ENCODE measurements around the gene EVC.

GRCh38 chr4:5815641-5816040, 104.6 kb downstream of the EVC start:
- no peak for TF ChIP-seq POLR2A (IDR thresholded peaks at IDR 0.05)
- TF ChIP-seq, protein P1, sequence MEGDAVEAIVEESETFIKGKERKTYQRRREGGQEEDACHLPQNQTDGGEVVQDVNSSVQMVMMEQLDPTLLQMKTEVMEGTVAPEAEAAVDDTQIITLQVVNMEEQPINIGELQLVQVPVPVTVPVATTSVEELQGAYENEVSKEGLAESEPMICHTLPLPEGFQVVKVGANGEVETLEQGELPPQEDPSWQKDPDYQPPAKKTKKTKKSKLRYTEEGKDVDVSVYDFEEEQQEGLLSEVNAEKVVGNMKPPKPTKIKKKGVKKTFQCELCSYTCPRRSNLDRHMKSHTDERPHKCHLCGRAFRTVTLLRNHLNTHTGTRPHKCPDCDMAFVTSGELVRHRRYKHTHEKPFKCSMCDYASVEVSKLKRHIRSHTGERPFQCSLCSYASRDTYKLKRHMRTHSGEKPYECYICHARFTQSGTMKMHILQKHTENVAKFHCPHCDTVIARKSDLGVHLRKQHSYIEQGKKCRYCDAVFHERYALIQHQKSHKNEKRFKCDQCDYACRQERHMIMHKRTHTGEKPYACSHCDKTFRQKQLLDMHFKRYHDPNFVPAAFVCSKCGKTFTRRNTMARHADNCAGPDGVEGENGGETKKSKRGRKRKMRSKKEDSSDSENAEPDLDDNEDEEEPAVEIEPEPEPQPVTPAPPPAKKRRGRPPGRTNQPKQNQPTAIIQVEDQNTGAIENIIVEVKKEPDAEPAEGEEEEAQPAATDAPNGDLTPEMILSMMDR (IDR thresholded peaks at IDR 0.05), result no peak
